ENCODE results near the gene SORCS3.

- TF ChIP-seq, protein P1, sequence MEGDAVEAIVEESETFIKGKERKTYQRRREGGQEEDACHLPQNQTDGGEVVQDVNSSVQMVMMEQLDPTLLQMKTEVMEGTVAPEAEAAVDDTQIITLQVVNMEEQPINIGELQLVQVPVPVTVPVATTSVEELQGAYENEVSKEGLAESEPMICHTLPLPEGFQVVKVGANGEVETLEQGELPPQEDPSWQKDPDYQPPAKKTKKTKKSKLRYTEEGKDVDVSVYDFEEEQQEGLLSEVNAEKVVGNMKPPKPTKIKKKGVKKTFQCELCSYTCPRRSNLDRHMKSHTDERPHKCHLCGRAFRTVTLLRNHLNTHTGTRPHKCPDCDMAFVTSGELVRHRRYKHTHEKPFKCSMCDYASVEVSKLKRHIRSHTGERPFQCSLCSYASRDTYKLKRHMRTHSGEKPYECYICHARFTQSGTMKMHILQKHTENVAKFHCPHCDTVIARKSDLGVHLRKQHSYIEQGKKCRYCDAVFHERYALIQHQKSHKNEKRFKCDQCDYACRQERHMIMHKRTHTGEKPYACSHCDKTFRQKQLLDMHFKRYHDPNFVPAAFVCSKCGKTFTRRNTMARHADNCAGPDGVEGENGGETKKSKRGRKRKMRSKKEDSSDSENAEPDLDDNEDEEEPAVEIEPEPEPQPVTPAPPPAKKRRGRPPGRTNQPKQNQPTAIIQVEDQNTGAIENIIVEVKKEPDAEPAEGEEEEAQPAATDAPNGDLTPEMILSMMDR (IDR thresholded peaks at IDR 0.05): no peak
- TF ChIP-seq ZFX (IDR thresholded peaks at IDR 0.05; ENCODE audit: borderline replicate concordance): no peak
These were observed 49.0 kb downstream of the SORCS3 start for GRCh38 chr10:104690101-104690500.
